Neural progenitor cell (in vitro differentiated cells): ENCODE results near the gene DDX31.

ENCODE experiments used
- CTCF ChIP-seq: fragments of 200-600 bp; sonication (generic); IDR thresholded peaks from 2 replicates; pipeline ENCODE4 v1.5.1; 2017; ENCODE audit warnings: antibody characterized with exemption, mild to moderate bottlenecking
- EZH2 ChIP-seq: fragments of 200-600 bp; sonication (generic); IDR thresholded peaks from 2 replicates; pipeline ENCODE4 v1.6.1; 2017; ENCODE audit warnings: antibody characterized with exemption, mild to moderate bottlenecking, moderate library complexity

GRCh38 chr9:132594412-132594811 lies 75.4 kb downstream of the DDX31 start:
- no peak for TF ChIP-seq CTCF
- TF ChIP-seq EZH2: no peak
